NCI-H2107 (cell line): ENCODE results near the gene CREB1.

Experiments used
- DNase-seq: peaks from one replicate; lab custom pipeline; 2025; lab: John Stamatoyannopoulos, UW

Gene CREB1

DNA sequence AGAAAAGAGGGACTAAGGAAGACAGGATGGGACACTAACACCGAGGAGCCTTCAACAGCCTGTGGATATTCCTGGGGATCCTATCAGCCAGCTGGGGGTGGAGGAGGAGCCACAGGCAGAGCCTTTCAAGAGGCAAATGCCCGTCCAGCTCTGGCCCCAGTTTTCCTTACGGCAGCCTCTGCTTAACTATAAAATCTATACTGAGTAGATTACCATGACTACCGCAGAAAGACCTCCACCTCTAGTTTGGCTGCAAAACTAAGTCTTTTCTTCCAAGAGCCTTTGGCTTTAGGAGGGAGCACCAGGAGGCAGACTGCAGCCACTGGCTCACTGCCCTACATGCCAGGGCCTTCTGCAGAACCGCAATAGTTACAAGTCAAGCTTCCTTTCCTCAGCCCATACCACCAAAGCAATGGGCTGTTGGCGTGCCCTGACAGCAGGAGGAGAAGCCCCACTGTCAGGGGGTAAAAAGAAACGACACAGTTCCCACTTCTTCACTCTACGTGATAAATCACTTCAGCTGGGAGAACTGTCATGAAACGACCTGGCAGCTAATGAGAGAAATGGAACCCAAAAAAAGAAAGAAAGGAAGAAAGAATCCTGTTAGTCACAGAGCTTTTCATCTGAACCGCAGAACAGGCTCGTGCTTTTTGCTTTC, 25.1 kb upstream of the CREB1 start:
- no peak for DNase-seq

DNA sequence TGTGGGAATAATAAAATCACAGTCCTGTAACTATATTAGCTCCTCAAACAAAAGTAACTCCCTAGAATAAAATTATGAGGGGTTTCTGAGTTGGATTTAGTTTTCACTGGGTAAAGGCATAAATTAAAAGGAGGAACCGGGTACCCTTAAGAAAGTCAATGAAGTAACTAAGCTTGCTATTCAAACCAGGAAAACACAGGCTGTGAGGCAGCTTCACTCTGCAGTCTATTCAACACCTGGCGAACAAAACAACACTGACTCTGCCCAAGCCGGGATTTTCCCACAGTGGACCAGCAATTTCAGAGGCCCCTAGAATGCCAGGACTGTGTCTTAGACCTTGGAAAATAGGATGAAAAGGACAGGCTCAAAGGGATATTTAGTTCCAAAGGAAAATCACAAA, 24.6 kb upstream of the CREB1 start:
- no peak for DNase-seq

- DNase-seq = no peak
Observed at GRCh38 chr2:207505728-207506127, 24.0 kb upstream of the CREB1 start.

GRCh38 chr2:207506426-207506825, 23.3 kb upstream of the CREB1 start:
- no peak for DNase-seq

DNA sequence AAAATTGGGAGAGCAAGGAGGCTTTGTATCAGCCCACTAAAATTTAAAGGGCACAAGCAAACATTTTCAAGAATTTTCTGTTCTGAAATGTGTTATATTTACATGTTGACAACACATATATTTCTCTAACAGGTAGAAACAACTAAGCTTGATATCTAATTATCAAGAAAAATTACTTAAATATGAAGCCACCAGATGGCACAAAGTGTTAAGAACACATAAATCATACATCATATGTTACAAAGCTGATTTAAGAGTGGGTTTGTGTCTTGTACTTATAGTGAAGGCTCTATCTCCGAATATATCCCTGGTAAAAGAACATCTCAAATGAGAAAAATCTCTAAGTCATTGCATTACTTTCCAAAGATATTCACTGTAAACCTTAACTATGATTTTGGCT, 19.6 kb upstream of the CREB1 start:
- DNase-seq = no peak

DNA sequence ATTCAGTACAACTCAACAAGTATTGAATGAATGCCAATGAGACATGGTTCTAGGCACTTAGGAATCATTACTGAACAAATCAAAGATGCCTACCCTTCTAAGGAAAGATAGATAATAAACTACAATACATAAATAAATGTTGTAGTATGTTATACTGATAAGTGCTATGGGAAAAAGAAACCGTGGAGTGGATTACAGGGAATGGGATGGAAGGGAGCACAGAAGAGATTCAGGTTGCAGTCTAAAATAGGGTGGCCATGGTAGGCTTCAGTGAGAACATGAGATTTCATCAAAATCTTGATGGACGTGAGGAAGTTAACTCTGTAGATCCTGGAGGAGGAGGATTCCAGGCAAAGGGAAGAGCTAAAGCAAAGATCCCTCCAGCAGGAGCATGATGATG, 17.9 kb upstream of the CREB1 start:
- no peak for DNase-seq

- DNase-seq = no peak
Observed at GRCh38 chr2:207512356-207512755, 17.4 kb upstream of the CREB1 start.

DNA sequence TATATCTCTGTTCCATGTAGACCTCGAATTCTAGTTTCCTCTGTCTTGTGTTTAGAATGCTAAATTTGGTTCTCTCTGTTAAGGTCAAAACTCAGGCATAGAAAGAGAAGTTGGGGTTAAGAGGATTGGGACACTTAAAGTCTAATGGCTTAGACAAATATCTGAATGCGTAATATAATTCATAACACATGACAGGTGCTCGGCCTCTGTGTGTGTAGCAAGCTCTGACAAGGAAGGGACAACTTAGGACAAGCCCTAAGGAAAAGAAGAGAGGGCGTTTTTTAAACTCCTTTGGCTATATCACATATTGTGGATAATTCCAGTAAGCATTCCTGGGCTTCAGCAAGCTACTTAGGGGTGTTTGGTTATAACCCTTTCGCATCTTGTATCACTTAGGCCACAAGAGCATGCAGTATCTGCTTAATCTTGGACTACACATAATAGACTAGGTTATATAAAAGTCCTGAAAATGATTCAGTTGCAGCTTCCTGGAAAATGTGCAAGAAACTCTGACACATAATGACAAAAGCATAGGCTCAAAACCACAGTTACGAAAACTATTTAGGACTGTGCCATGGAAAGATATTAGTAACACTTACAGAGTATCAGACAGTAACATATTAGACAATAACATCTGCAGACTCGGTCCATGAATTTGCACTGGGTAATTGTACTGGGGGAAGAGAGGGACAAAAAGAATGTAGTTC, 16.1 kb upstream of the CREB1 start:
- DNase-seq = no peak

- no peak for DNase-seq
Observed at GRCh38 chr2:207514451-207514850, 15.3 kb upstream of the CREB1 start.

- DNase-seq = no peak
Observed at GRCh38 chr2:207515671-207516070, 14.1 kb upstream of the CREB1 start.

- no peak for DNase-seq
Observed at GRCh38 chr2:207516206-207516605, 13.6 kb upstream of the CREB1 start.

DNA sequence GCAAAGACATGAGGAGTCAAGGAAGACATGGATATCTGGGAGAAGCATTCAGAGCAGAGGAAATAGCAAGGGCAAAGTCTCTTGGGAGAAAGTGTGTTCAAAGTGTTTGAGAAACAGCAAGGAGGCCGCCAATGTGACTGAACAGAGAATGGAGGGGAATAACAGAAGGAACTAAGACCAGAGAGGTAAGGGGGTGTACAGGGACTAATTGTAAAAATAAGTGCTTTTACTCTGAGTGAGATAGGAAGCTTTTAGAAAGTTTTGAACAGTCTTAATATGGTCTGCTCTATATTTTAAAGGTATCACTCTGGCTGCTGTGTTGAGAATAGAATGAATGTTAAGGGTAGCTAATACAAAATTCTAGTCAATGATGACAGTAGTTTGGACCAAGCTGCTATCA, 6.8 kb upstream of the CREB1 start:
- DNase-seq = no peak

DNA sequence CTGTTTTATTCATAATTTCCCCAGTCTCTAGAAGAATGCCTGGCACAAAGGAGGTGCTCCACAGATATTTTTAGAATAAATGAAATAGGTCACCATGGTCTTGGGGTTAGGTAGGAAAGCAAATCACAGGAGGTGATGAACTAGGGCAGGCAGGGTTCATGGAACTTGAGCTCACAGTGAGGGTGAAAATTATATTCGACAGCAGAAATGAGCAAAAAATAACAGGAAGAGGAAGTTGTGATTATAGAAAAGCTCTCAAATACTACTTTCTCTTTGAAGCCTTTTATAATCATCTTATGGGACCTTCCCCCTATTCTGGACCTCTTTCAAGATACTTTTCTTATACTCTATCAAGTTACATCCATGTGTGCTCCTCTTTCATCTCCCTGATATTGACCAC, 4.5 kb upstream of the CREB1 start:
- no peak for DNase-seq

GRCh38 chr2:207528980-207529329, 807 bp upstream of the CREB1 start:
- no peak for DNase-seq

DNA sequence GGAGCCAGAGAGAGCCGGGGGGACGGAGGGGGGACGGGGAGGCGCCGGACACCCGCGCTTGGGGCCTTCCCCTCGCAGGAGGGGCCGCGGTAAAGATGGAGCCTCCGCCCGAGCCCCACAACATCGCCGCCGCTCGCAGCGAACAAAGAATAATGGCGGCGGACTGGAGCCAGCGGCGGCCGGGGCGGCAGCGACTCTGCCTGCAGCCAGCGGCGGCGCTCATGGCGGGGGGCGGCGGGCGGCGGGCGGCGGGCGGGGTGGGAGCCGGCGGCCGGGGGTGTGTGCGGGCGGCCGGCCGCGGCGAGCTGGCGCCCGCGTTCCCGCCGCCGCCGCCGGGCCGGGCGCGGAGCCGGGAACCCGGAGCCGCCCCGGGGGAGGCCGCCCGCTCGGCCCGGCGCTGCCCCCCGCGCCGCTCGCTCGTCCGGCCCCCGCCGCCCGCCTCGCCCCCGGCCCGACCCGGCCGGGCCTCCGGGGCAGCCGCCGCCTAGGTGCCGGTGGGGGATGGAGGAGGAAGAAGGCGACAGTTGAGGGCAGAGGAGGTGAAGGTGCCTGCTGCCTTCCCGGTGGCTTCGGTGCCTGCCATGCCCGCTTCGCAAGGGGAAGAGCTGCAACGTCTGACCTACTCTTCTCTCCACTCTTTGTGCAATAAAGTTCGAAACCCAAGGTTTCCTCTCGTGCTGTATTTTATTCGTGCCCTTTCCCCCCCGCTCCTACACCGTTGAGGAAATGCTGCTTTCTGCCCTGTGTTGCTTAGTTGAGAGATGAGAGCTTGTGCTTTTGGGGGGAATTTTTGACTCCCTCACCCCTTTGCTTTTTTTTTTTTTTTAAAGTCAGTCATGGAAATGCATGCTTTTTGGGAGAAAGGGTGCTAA, 634 bp downstream of the CREB1 start:
- no peak for DNase-seq

DNA sequence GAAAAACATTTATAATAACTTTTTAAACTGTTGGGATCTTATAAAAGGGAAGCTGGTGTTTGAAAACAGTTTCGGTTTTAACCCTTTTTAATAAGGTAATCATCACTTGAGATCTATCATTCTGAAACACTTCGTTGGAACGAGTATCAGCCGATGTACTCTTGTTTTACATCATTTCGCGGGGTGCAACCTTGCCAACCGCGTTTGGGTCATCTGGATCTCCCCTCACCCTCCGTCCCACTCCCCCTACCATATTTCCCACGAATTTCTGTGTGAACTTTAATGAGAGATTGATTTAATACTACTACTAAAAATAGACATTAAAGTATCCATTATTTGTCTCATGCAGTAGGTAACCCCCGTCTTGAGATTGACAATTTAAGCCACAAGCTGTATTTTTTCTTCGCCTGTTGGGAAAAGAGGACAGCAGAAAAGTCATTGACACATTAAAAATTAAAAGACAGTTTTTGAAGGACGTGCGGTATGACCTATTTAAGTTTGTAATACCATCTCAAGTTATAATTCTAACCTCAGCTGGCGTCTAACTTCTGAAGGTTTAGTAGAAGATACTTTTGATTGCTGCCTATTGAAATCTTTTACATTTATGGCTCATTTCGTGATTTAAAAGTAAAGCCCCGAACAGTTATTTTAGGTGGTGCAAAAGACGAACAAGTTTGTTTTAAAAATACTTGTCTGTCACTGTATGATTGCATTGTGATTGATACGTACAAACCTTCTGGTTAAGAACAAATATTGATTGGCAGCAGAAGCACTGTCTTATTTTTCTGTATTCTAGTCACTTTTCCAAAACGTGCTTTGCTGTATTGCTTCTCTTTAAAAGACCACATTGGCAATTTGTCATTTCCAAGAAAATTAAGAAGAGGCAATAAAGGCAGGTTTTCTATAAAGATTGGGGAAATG, 1.5 kb downstream of the CREB1 start:
- no peak for DNase-seq

DNA sequence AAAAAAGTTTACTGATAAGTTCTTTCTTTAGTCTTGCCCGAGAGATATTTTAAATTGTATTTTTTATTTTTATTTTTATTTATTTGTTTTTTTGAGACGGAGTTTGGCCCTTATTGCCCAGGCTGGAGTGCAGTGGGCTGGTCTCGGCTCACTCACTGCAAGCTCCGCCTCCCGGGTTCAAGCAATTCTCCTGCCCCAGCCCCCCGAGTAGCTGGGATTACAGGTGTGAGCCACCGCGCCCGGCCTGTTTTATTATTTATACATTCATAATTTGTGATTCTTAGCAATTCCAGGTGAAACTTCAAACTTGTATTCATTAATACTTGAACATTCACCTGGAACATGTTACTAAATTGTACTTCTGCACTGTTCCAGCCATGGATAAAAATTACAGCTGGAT, 2.9 kb downstream of the CREB1 start:
- DNase-seq = no peak

DNA sequence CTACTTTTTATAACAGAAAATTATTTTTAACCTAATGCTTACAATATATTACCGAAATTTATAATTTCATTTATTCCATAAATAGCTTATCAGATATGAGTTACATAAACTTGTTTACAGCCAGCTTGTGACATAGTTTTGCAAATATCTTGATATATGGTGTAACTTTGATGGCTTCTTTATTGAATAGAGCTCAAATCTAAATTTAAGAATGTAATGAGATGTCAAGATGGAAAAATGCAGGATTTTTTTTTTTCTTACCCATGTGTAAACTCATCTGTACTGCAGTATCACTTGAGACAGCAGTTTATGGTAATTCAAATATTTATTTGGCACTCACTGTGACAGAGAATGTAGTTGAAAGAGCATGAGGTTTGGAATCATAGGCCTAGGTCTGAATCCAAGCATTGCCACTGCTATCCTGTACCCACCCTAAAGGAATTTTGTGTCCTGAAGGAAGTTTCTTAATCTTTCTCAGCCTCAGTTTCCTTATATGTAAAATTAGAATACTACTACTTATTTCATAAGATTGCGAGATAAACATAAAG, 3.8 kb downstream of the CREB1 start:
- no peak for DNase-seq

GRCh38 chr2:207534417-207534816, 4.7 kb downstream of the CREB1 start:
- no peak for DNase-seq

GRCh38 chr2:207539470-207539869, 9.7 kb downstream of the CREB1 start:
- DNase-seq = no peak

- DNase-seq = no peak
Observed at GRCh38 chr2:207540431-207540830, 10.7 kb downstream of the CREB1 start.

DNA sequence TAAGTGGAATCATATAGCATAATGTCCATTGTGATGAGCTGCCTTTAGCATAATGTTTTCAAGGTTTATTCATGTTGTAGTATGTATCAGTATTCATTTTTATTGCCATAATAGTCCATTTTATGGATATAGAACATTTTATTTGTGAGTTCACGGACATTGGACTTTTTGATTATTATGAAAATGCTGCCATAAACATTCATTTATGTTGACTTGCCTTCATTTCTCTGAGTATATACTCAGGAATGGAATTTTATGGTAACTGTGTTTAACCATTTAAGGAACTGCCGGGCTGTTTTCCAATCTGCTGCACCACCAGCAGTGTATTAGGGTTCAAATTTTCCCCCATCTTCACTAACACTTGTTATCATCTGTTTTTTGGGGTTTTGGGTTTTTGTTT, 12.2 kb downstream of the CREB1 start:
- no peak for DNase-seq
